Peyer's patch (tissue), 4 donors: ENCODE results near the gene BCAS1. TPM values are rescaled to one million over a fixed set of nuclear protein-coding genes. Genes with fewer than 3 reads are reported as not detected.

Experiments used
- DNase-seq, 3 donors: peaks; one replicate each; pipeline ENCODE4 v3.0.0-alpha.2; 2017 to 2019
- H3K27ac ChIP-seq, 4 donors: fragments of 200-600 bp; sonication (generic); one replicate each; pipeline ENCODE4 v1.5.1; 2016 to 2019
- H3K27me3 ChIP-seq, 2 donors: fragments of 200-600 bp; sonication (generic); one replicate each; pipeline ENCODE4 v1.5.1; 2019
- H3K36me3 ChIP-seq, 3 donors: fragments of 200-600 bp; sonication (generic); one replicate each; pipeline ENCODE4 v1.5.1; 2016 to 2019
- H3K4me1 ChIP-seq, 4 donors: fragments of 200-600 bp; sonication (generic); one replicate each; pipeline ENCODE4 v1.5.1; 2016 to 2019
- H3K4me3 ChIP-seq, 4 donors: fragments of 200-600 bp; sonication (generic); 1 replicate in 3 of 4; 2 replicates in 1 of 4; pipeline ENCODE4 v1.5.1; 2016 to 2019; ENCODE audit warnings: mild to moderate bottlenecking in 1 of 4
- H3K9me3 ChIP-seq, 4 donors: fragments of 200-600 bp; sonication (generic); one replicate each; pipeline ENCODE4 v1.5.1; 2016 to 2019; ENCODE audit warnings: mild to moderate bottlenecking in 1 of 4
- CTCF ChIP-seq, 6 experiments: fragments of 450-650 bp in 4 of 6; fragments of 200-600 bp in 2 of 6; sonication (generic) in 1 of 6; IDR thresholded peaks; one replicate each; pipeline ENCODE4 v1.5.1; 2017 to 2019; ENCODE audit warnings: antibody characterized with exemption in 6 of 6, mild to moderate bottlenecking in 3 of 6, moderate library complexity in 1 of 6
- POLR2A ChIP-seq, 2 donors: fragments of 450-650 bp; IDR thresholded peaks; one replicate each; pipeline ENCODE4 v1.5.1; 2017; ENCODE audit warnings: antibody characterized with exemption in 2 of 2, mild to moderate bottlenecking in 2 of 2, moderate library complexity in 2 of 2
- total RNA-seq, 4 donors: library from RNA; depleted of rRNA; stranded (reverse); fragments of >200 nt; gene quantifications; one replicate each; pipeline ENCODE4 v1.1.0, GENCODE V29; 2016

The BCAS1 gene
- total RNA-seq, 4 donors from 2014 or later = 21.5 to 58.1 (median 43.2) TPM

GRCh38 chr20:54019585-54019984, 50.8 kb downstream of the BCAS1 start:
- no peaks in the 10 kb centered on the region for H3K4me1 ChIP-seq
- DNase-seq = no peak
- no peak overlapping the region for H3K4me3 ChIP-seq
- H3K36me3 ChIP-seq = no peaks in the 10 kb centered on the region
- H3K27me3 ChIP-seq = no peaks in the 10 kb centered on the region
- no peak for TF ChIP-seq POLR2A (IDR thresholded peaks at IDR 0.05)
- no peak for TF ChIP-seq CTCF (IDR thresholded peaks at IDR 0.05)
- no peak overlapping the region for H3K27ac ChIP-seq
- no peaks in the 10 kb centered on the region for H3K9me3 ChIP-seq

- Histone ChIP-seq H3K27ac (no peak overlapping the region), H3K4me1 (no peaks in the 10 kb centered on the region), H3K27me3 (no peaks in the 10 kb centered on the region), H3K4me3 (no peak overlapping the region), H3K36me3 (no peaks in the 10 kb centered on the region), H3K9me3 (no peaks in the 10 kb centered on the region)
- DNase-seq = no peak
- no peak for TF ChIP-seq POLR2A (IDR thresholded peaks at IDR 0.05)
- TF ChIP-seq CTCF (IDR thresholded peaks at IDR 0.05) = no peak
Observed at GRCh38 chr20:54019127-54019526, 51.3 kb downstream of the BCAS1 start.

GRCh38 chr20:54017846-54018245, 52.5 kb downstream of the BCAS1 start:
- no peak for TF ChIP-seq POLR2A (IDR thresholded peaks at IDR 0.05)
- TF ChIP-seq CTCF (IDR thresholded peaks at IDR 0.05) = no peak
- no peak overlapping the region for H3K27ac ChIP-seq

GRCh38 chr20:54015496-54015895, 54.9 kb downstream of the BCAS1 start:
- no peak overlapping the region for H3K27ac ChIP-seq
- no peaks in the 10 kb centered on the region for H3K4me1 ChIP-seq
- no peak for DNase-seq
- TF ChIP-seq POLR2A (IDR thresholded peaks at IDR 0.05) (no peak), CTCF (IDR thresholded peaks at IDR 0.05) (no peak)
- no peaks in the 10 kb centered on the region for H3K36me3 ChIP-seq
- no peaks in the 10 kb centered on the region for H3K9me3 ChIP-seq
- H3K4me3 ChIP-seq = no peak overlapping the region
- H3K27me3 ChIP-seq = no peaks in the 10 kb centered on the region

More at GRCh38 chr20:54017846-54018245, 52.5 kb downstream of the BCAS1 start:
- no peaks in the 10 kb centered on the region for H3K27me3 ChIP-seq
- no peaks in the 10 kb centered on the region for H3K4me1 ChIP-seq
- H3K4me3 ChIP-seq = no peak overlapping the region
- no peak for DNase-seq
- no peaks in the 10 kb centered on the region for H3K36me3 ChIP-seq
- H3K9me3 ChIP-seq = no peaks in the 10 kb centered on the region

- Histone ChIP-seq H3K4me3 (no peak overlapping the region), H3K36me3 (no peaks in the 10 kb centered on the region), H3K27me3 (no peaks in the 10 kb centered on the region), H3K9me3 (no peaks in the 10 kb centered on the region), H3K27ac (no peak overlapping the region), H3K4me1 (no peaks in the 10 kb centered on the region)
- no peak for DNase-seq
- TF ChIP-seq CTCF (IDR thresholded peaks at IDR 0.05) (no peak), POLR2A (IDR thresholded peaks at IDR 0.05) (no peak)
Observed at GRCh38 chr20:54014293-54014926, 56.0 kb downstream of the BCAS1 start.

GRCh38 chr20:54013471-54013870, 56.9 kb downstream of the BCAS1 start:
- H3K4me1 ChIP-seq = no peaks in the 10 kb centered on the region
- DNase-seq = no peak
- no peak overlapping the region for H3K27ac ChIP-seq
- H3K4me3 ChIP-seq = no peak overlapping the region
- H3K9me3 ChIP-seq = no peaks in the 10 kb centered on the region
- H3K36me3 ChIP-seq = no peaks in the 10 kb centered on the region
- no peak for TF ChIP-seq CTCF (IDR thresholded peaks at IDR 0.05)
- no peak for TF ChIP-seq POLR2A (IDR thresholded peaks at IDR 0.05)
- H3K27me3 ChIP-seq = no peaks in the 10 kb centered on the region
